K562 (cell line): ENCODE data around the gene C18orf32. TPM values are rescaled to one million over a fixed set of nuclear protein-coding genes. Genes with fewer than 3 reads are reported as not detected.

ENCODE experiments used
- ATAC-seq: fragments of 200-7000 bp; cut with Tn5 transposase; 3 replicates; pipeline ENCODE4 v1.9.1; 2020; ENCODE audit warnings: moderate library complexity
- BruUV-seq: library from RNA; stranded (reverse); fragments of 400-500 nt; replicated peaks from 2 replicates; lab custom pipeline; 2021; lab: Mats Ljungman, UMichigan
- CTCF ChIA-PET: fragments of 300-600 bp; formaldehyde crosslinking; extraction: SDS; loops from one replicate; lab custom pipeline; 2021; ENCODE audit warnings: low intra/inter-chr PET ratio; lab: Yijun Ruan, JAX
- POLR2A ChIA-PET: fragments of 300-600, 350-650 bp; sonication (Branson Sonifier 250); formaldehyde crosslinking; extraction: SDS; loops from one replicate; lab custom pipeline; 2021; ENCODE audit warnings: antibody characterized with exemption, inconsistent platforms; lab: Yijun Ruan, JAX
- DNase-seq, 4 experiments: peaks; one replicate each; pipeline versions ENCODE4 v3.0.0 to v3.0.0-alpha.2; 2011 to 2018; ENCODE audit warnings: low spot score in 3 of 4, mixed read lengths in 3 of 4; ENCODE audit errors: extremely low read depth in 1 of 4
- FAIRE-seq: peaks from 2 replicates; lab custom pipeline; 2011; peaks lifted over from hg19 to GRCh38; lab: Jason Lieb, UNC
- H2AFZ ChIP-seq: 2 replicates; pipeline ENCODE4 v1.6.0; 2011; ENCODE audit warnings: low read depth, low read length, control low read depth, inconsistent platforms
- H3K27ac ChIP-seq: fragments of 200-600 bp; 3 replicates; pipeline ENCODE4 v1.8.0; 2011; ENCODE audit warnings: low read depth, mild to moderate bottlenecking, control low read depth, inconsistent platforms, low read length, moderate library complexity, mixed read lengths; ENCODE audit errors: extremely low read depth
- H3K27me3 ChIP-seq, 2 experiments: fragments of 300-600 bp in 1 of 2; 2 replicates in 1 of 2; 3 replicates in 1 of 2; pipeline versions ENCODE4 v1.6.0 to v1.8.0; 2011; ENCODE audit warnings: inconsistent platforms in 2 of 2, low read length in 2 of 2, mild to moderate bottlenecking in 1 of 2, mixed read lengths in 1 of 2, moderate library complexity in 1 of 2; ENCODE audit not compliant: control insufficient read depth in 2 of 2, insufficient read depth in 2 of 2
- H3K36me3 ChIP-seq: fragments of 300-600 bp; 3 replicates; pipeline ENCODE4 v1.8.0; 2011; ENCODE audit warnings: mild to moderate bottlenecking, low read length, inconsistent platforms; ENCODE audit not compliant: control insufficient read depth, insufficient read depth
- H3K4me1 ChIP-seq, 2 experiments: fragments of 200-600 bp in 1 of 2; replicated peaks in 1 of 2; 2 replicates in 1 of 2; 3 replicates in 1 of 2; pipeline versions ENCODE4 v1.5.1 to v1.8.0; 2011; ENCODE audit warnings: inconsistent platforms in 2 of 2, low read length in 2 of 2, mild to moderate bottlenecking in 1 of 2, mixed read lengths in 1 of 2, moderate library complexity in 1 of 2; ENCODE audit not compliant: control insufficient read depth in 2 of 2, insufficient read depth in 2 of 2
- H3K4me2 ChIP-seq: 2 replicates; pipeline ENCODE4 v1.6.1; 2011; ENCODE audit warnings: low read length, control low read depth, inconsistent platforms, mixed read lengths; ENCODE audit not compliant: insufficient read depth
- H3K4me3 ChIP-seq: fragments of 200-600 bp; sonication (generic), shearing (Covaris generic); 2 replicates; pipeline ENCODE4 v1.5.1; 2016; ENCODE audit warnings: control low read depth, inconsistent platforms
- H3K79me2 ChIP-seq: fragments of 200-600 bp; 3 replicates; pipeline ENCODE4 v1.8.0; 2011; ENCODE audit warnings: low read length, inconsistent platforms; ENCODE audit not compliant: control insufficient read depth, insufficient read depth
- H3K9ac ChIP-seq, 2 experiments: 2 replicates each; pipeline versions ENCODE4 v1.6.0 to v1.6.1; 2011; ENCODE audit warnings: low read depth in 2 of 2, low read length in 2 of 2, control low read depth in 1 of 2, inconsistent platforms in 1 of 2, mild to moderate bottlenecking in 1 of 2, mixed read lengths in 1 of 2; ENCODE audit not compliant: insufficient read depth in 1 of 2
- H3K9me1 ChIP-seq: one replicate; pipeline ENCODE4 v1.6.0; 2011; ENCODE audit warnings: inconsistent platforms, mild to moderate bottlenecking, low read length, moderate library complexity; ENCODE audit not compliant: control insufficient read depth, insufficient read depth
- H3K9me3 ChIP-seq: replicated peaks from 2 replicates; pipeline ENCODE4 v1.5.1; 2011; ENCODE audit warnings: low read depth, low read length, inconsistent platforms; ENCODE audit not compliant: control insufficient read depth, insufficient read depth
- H4K20me1 ChIP-seq: replicated peaks from 2 replicates; pipeline ENCODE4 v1.6.1; 2011; ENCODE audit warnings: low read length, inconsistent platforms, mixed read lengths; ENCODE audit not compliant: control insufficient read depth, insufficient read depth
- DIDO1 ChIP-seq: fragments of 450-650 bp; IDR thresholded peaks from 2 replicates; pipeline ENCODE4 v1.6.1; 2016; ENCODE audit warnings: low read depth, missing biosample characterization, missing genetic modification characterization
- DMBX1 ChIP-seq: fragments of 250-450 bp; sonication (Bioruptor Pico); IDR thresholded peaks from 2 replicates; pipeline ENCODE4 v1.8.0; 2022; ENCODE audit warnings: inconsistent platforms, mild to moderate bottlenecking, moderate library complexity, borderline replicate concordance
- FOXA3 ChIP-seq, 2 experiments: fragments of 450-650 bp in 1 of 2; sonication (generic) in 1 of 2; formaldehyde crosslinking; IDR thresholded peaks in 1 of 2; conservative IDR thresholded peaks in 1 of 2; 2 replicates each; pipeline versions ENCODE4 v1.4.0 to v1.8.0; 2020 to 2022; ENCODE audit warnings: mild to moderate bottlenecking in 2 of 2, missing genetic modification reagents in 1 of 2
- HNRNPLL ChIP-seq: fragments of 200-400 bp; formaldehyde crosslinking; IDR thresholded peaks from 2 replicates; pipeline ENCODE4 v1.6.1; 2017; ENCODE audit warnings: low read length, low read depth, mild to moderate bottlenecking; ENCODE audit not compliant: poor library complexity, severe bottlenecking
- PCBP1 ChIP-seq: fragments of 200-400 bp; formaldehyde crosslinking; IDR thresholded peaks from 2 replicates; pipeline ENCODE4 v1.6.1; 2018; ENCODE audit warnings: mild to moderate bottlenecking, low read depth, low read length; ENCODE audit not compliant: poor library complexity, severe bottlenecking
- XRCC4 ChIP-seq: IDR thresholded peaks from one replicate; pipeline ENCODE4 v1.6.1; 2011; ENCODE audit not compliant: insufficient read depth, insufficient read length; ENCODE audit errors: extremely low read depth
- ZNF75A ChIP-seq: fragments of 450-650 bp; formaldehyde crosslinking; IDR thresholded peaks from 2 replicates; pipeline ENCODE4 v1.4.0; 2020; ENCODE audit warnings: mild to moderate bottlenecking
- WGBS: fragments of 100-300 bp; shearing (Covaris generic); methylation state at CpG from one replicate; pipeline ENCODE4 v1.1.6; 2016; ENCODE audit warnings: low coverage, mixed read lengths; ENCODE audit not compliant: insufficient coverage; ENCODE audit errors: missing lambda C conversion rate; 5-methylcytosine and 5-hydroxymethylcytosine counted together
- in situ Hi-C: fragments of 300-500 bp; cut with MboI; formaldehyde crosslinking; loops from 4 replicates; pipeline ENCODE4 v1.15.0; 2018; ENCODE audit warnings: inconsistent platforms, mixed read lengths
- intact Hi-C: fragments of 100-400 bp; cut with micrococcal nuclease; formaldehyde crosslinking; loops from 2 replicates; pipeline ENCODE4 v1.14.2; 2022
- polyA plus RNA-seq, 8 experiments: library from polyadenylated mRNA; depleted of rRNA in 4 of 8; stranded (reverse) in 5 of 8; unstranded in 3 of 8; fragments of >200 nt; fragmentation: Nextera tagmentation in 2 of 8; fragmentation: Illumina TruSeq in 1 of 8; extraction: Ambion mirVana in 2 of 8; extraction: Trizol in 1 of 8; gene quantifications; 2 replicates each; pipeline versions ENCODE4 v1.2.1 to v1.2.3, GENCODE V29; 2011 to 2014; ENCODE audit warnings: inconsistent platforms in 1 of 8, missing spikeins in 1 of 8
- total RNA-seq, 7 experiments: library from RNA; depleted of rRNA in 6 of 7; stranded (reverse); fragments of >200 nt in 6 of 7; fragmentation: Illumina TruSeq in 2 of 7; extraction: Trizol in 2 of 7; gene quantifications; 2 replicates each; pipeline versions ENCODE4 v1.2.1 to v1.2.3, GENCODE V29; 2011 to 2021; ENCODE audit warnings: low replicate concordance in 1 of 7
- TF ChIP-seq, protein P1 (sequence below): sonication (generic); formaldehyde crosslinking; IDR thresholded peaks from 2 replicates; pipeline ENCODE4 v1.9.0; 2022; ENCODE audit warnings: mild to moderate bottlenecking, missing genetic modification reagents
- TF ChIP-seq, protein P2 (sequence below), 2 experiments: fragments of 450-650 bp; IDR thresholded peaks; 2 replicates each; pipeline ENCODE4 v1.6.1; 2018; ENCODE audit warnings: mild to moderate bottlenecking in 2 of 2, low read depth in 1 of 2; ENCODE audit not compliant: partially characterized antibody in 2 of 2
- TF ChIP-seq, protein P3 (sequence below): fragments of 250-450 bp; sonication (Bioruptor Pico); IDR thresholded peaks from 2 replicates; pipeline ENCODE4 v1.4.0; 2020; ENCODE audit warnings: mild to moderate bottlenecking, moderate library complexity
- TF ChIP-seq, protein P4 (sequence below), 2 experiments: IDR thresholded peaks; 2 replicates each; pipeline ENCODE4 v1.6.1; 2012; ENCODE audit warnings: improper control_type of control experiment in 2 of 2, low read depth in 2 of 2, low read length in 2 of 2, borderline replicate concordance in 1 of 2

The C18orf32 gene
- total and polyA plus RNA-seq, 9 of the 15 experiments (the other 6 are each of a cell fraction or from before 2014, with no cell fraction given): 8.5 to 35.0 (median 20.4) TPM

DNA sequence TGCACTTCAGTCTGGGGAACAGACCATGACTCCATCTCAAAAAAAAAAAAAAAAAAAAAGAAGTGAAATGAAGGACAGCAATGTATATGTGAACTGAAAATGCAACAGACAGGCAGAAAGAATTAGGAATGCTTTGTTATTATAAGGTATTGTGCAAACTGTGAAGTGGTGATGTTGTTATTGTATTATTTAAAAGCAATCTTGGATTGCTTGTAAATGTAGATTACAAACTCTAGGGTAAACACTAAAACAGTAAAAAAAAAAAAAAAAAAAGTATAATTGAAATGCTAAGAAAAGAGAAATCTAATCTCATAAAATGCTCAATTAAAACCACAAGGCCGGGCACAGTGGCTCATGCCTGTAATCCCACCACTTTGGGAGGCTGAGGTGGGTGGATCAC is 51.9 kb downstream of the C18orf32 start:
- ChIA-PET POLR2A (no interaction called here), CTCF (no interaction called here)
- Histone ChIP-seq H3K9ac (no peak overlapping the region), H3K4me3 (no peak overlapping the region), H3K27me3 (no peaks in the 10 kb centered on the region), H3K9me1 (no peaks in the 10 kb centered on the region), H3K4me2 (no peak overlapping the region), H3K79me2 (no peaks in the 10 kb centered on the region; the same call in 2 of the 3 replicates), H3K27ac (no peak overlapping the region), H3K36me3 (no peaks in the 10 kb centered on the region), H3K4me1 (no peaks in the 10 kb centered on the region), H2AFZ (no peak overlapping the region), H4K20me1 (no peaks in the 10 kb centered on the region; the same call in 1 of the 2 replicates), H3K9me3 (no peaks in the 10 kb centered on the region)
- DNase-seq: no peak
- no peak for ATAC-seq
- in situ Hi-C loops: loop anchor here (25.0 kb wide), 1 partner anchor 748 kb away; no protein-coding TSS in a partner anchor
- 71% methylated on average over 1 of the region's 1 CpG for WGBS
- no TSS peak for BruUV-seq
- no peak for FAIRE-seq
- intact Hi-C loops: no loop called here
- TF ChIP-seq, protein P1, sequence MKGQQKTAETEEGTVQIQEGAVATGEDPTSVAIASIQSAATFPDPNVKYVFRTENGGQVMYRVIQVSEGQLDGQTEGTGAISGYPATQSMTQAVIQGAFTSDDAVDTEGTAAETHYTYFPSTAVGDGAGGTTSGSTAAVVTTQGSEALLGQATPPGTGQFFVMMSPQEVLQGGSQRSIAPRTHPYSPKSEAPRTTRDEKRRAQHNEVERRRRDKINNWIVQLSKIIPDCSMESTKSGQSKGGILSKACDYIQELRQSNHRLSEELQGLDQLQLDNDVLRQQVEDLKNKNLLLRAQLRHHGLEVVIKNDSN (CRISPR knock-in tag): no peak
- TF ChIP-seq XRCC4: no peak
- TF ChIP-seq, protein P2, sequence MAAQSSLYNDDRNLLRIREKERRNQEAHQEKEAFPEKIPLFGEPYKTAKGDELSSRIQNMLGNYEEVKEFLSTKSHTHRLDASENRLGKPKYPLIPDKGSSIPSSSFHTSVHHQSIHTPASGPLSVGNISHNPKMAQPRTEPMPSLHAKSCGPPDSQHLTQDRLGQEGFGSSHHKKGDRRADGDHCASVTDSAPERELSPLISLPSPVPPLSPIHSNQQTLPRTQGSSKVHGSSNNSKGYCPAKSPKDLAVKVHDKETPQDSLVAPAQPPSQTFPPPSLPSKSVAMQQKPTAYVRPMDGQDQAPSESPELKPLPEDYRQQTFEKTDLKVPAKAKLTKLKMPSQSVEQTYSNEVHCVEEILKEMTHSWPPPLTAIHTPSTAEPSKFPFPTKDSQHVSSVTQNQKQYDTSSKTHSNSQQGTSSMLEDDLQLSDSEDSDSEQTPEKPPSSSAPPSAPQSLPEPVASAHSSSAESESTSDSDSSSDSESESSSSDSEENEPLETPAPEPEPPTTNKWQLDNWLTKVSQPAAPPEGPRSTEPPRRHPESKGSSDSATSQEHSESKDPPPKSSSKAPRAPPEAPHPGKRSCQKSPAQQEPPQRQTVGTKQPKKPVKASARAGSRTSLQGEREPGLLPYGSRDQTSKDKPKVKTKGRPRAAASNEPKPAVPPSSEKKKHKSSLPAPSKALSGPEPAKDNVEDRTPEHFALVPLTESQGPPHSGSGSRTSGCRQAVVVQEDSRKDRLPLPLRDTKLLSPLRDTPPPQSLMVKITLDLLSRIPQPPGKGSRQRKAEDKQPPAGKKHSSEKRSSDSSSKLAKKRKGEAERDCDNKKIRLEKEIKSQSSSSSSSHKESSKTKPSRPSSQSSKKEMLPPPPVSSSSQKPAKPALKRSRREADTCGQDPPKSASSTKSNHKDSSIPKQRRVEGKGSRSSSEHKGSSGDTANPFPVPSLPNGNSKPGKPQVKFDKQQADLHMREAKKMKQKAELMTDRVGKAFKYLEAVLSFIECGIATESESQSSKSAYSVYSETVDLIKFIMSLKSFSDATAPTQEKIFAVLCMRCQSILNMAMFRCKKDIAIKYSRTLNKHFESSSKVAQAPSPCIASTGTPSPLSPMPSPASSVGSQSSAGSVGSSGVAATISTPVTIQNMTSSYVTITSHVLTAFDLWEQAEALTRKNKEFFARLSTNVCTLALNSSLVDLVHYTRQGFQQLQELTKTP (IDR thresholded peaks at IDR 0.05; ENCODE audit: low read depth in 1 of 2, partially characterized antibody in 2 of 2): no peak
- no peak for TF ChIP-seq DIDO1 (tag)
- TF ChIP-seq, protein P3, sequence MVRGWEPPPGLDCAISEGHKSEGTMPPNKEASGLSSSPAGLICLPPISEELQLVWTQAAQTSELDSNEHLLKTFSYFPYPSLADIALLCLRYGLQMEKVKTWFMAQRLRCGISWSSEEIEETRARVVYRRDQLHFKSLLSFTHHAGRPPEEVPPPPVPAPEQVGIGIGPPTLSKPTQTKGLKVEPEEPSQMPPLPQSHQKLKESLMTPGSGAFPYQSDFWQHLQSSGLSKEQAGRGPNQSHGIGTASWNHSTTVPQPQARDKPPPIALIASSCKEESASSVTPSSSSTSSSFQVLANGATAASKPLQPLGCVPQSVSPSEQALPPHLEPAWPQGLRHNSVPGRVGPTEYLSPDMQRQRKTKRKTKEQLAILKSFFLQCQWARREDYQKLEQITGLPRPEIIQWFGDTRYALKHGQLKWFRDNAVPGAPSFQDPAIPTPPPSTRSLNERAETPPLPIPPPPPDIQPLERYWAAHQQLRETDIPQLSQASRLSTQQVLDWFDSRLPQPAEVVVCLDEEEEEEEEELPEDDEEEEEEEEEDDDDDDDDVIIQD: no peak
- TF ChIP-seq DMBX1 (CRISPR knock-in tag): no peak
- TF ChIP-seq ZNF75A (CRISPR knock-in tag): no peak
- TF ChIP-seq, protein P4, sequence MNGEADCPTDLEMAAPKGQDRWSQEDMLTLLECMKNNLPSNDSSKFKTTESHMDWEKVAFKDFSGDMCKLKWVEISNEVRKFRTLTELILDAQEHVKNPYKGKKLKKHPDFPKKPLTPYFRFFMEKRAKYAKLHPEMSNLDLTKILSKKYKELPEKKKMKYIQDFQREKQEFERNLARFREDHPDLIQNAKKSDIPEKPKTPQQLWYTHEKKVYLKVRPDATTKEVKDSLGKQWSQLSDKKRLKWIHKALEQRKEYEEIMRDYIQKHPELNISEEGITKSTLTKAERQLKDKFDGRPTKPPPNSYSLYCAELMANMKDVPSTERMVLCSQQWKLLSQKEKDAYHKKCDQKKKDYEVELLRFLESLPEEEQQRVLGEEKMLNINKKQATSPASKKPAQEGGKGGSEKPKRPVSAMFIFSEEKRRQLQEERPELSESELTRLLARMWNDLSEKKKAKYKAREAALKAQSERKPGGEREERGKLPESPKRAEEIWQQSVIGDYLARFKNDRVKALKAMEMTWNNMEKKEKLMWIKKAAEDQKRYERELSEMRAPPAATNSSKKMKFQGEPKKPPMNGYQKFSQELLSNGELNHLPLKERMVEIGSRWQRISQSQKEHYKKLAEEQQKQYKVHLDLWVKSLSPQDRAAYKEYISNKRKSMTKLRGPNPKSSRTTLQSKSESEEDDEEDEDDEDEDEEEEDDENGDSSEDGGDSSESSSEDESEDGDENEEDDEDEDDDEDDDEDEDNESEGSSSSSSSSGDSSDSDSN (IDR thresholded peaks at IDR 0.05; ENCODE audit: borderline replicate concordance in 1 of 2, low read depth in 2 of 2, low read length in 2 of 2): no peak
- no peak for TF ChIP-seq PCBP1
- TF ChIP-seq FOXA3 (CRISPR knock-in tag; conservative IDR thresholded peaks at IDR 0.05 in 1 of 2, IDR thresholded peaks at IDR 0.05 in 1 of 2): no peak
- no peak for TF ChIP-seq HNRNPLL
